Panc1 (cell line): Measurements from ENCODE around the gene ADCK2. TPM values are rescaled to one million over a fixed set of nuclear protein-coding genes. Genes with fewer than 3 reads are reported as not detected.

Experiments used
- ATAC-seq: fragments of 200-7000 bp; cut with Tn5 transposase; 2 replicates; pipeline ENCODE4 v1.9.1; 2020; ENCODE audit warnings: mild to moderate bottlenecking, moderate library complexity
- BruUV-seq: library from RNA; stranded (reverse); fragments of 400-500 nt; replicated peaks from 2 replicates; lab custom pipeline; 2021; lab: Mats Ljungman, UMichigan
- CTCF ChIA-PET: fragments of 300-600 bp; sonication (Branson Sonifier 250); formaldehyde crosslinking; loops from one replicate; lab custom pipeline; 2022; ENCODE audit warnings: antibody characterized with exemption; lab: Charles Lee
- POLR2A ChIA-PET: fragments of 300-600 bp; sonication (Branson Sonifier 250); formaldehyde crosslinking; loops from one replicate; lab custom pipeline; 2022; ENCODE audit warnings: antibody characterized with exemption; lab: Charles Lee
- DNase-seq: peaks from one replicate; pipeline ENCODE4 v3.0.0-alpha.2; 2010; ENCODE audit warnings: low read depth, low spot score
- H3K27ac ChIP-seq: 2 replicates; pipeline ENCODE4 v1.5.1; 2011; ENCODE audit warnings: mild to moderate bottlenecking, low read length, inconsistent platforms
- H3K27me3 ChIP-seq: fragments of 200-500 bp; sonication (Bioruptor generic); 2 replicates; pipeline ENCODE4 v1.6.0; 2014; ENCODE audit warnings: low read length, inconsistent platforms; ENCODE audit not compliant: control insufficient read depth, insufficient read depth
- H3K36me3 ChIP-seq: fragments of 200-500 bp; sonication (Bioruptor generic); 2 replicates; pipeline ENCODE4 v1.5.1; 2014; ENCODE audit warnings: inconsistent platforms, mild to moderate bottlenecking, low read length, moderate library complexity; ENCODE audit not compliant: control insufficient read depth, insufficient read depth
- H3K4me1 ChIP-seq: 2 replicates; pipeline ENCODE4 v1.5.1; 2011; ENCODE audit warnings: inconsistent platforms, mild to moderate bottlenecking, low read length, moderate library complexity; ENCODE audit not compliant: control insufficient read depth, insufficient read depth
- H3K4me3 ChIP-seq, 2 experiments: 2 replicates each; pipeline ENCODE4 v1.5.1; 2011 to 2012; ENCODE audit warnings: low read depth in 2 of 2, low read length in 2 of 2, mild to moderate bottlenecking in 2 of 2, inconsistent platforms in 1 of 2, moderate library complexity in 1 of 2
- H3K9me3 ChIP-seq: fragments of 200-500 bp; sonication (Bioruptor generic); 2 replicates; pipeline ENCODE4 v1.5.1; 2014; ENCODE audit warnings: low read depth, mild to moderate bottlenecking, inconsistent platforms, low read length, moderate library complexity; ENCODE audit not compliant: control insufficient read depth, insufficient read depth
- POLR2AphosphoS5 ChIP-seq: IDR thresholded peaks from 2 replicates; pipeline ENCODE4 v1.6.1; 2012; ENCODE audit warnings: mild to moderate bottlenecking, low read depth, low read length, moderate library complexity
- REST ChIP-seq, 2 experiments: IDR thresholded peaks; 2 replicates each; pipeline ENCODE4 v1.6.1; 2011 to 2012; ENCODE audit warnings: low read depth in 2 of 2, control low read depth in 1 of 2, low read length in 1 of 2, mild to moderate bottlenecking in 1 of 2, moderate library complexity in 1 of 2; ENCODE audit not compliant: insufficient read depth in 1 of 2
- SIN3A ChIP-seq: IDR thresholded peaks from 2 replicates; pipeline ENCODE4 v1.6.1; 2012; ENCODE audit warnings: low read depth, mild to moderate bottlenecking, low read length, moderate library complexity, borderline replicate concordance; ENCODE audit not compliant: insufficient read depth
- TCF7L2 ChIP-seq: IDR thresholded peaks from 2 replicates; pipeline ENCODE4 v1.6.1; 2011; ENCODE audit warnings: mild to moderate bottlenecking, low read depth, low read length, inconsistent platforms
- in situ Hi-C: cut with HindIII; loops from 2 replicates; pipeline ENCODE4 v1.10.0; 2016; ENCODE audit warnings: low sequenced_read_pairs, low pct_unique_long_range_greater_than_20kb
- intact Hi-C: fragments of 100-400 bp; cut with micrococcal nuclease; formaldehyde crosslinking; loops from one replicate; pipeline ENCODE4 v1.10.0; 2022; ENCODE audit not compliant: unreplicated experiment
- total RNA-seq: library from RNA; stranded (reverse); gene quantifications from one replicate; pipeline ENCODE4 v1.2.1, GENCODE V29; 2021; ENCODE audit not compliant: unreplicated experiment
- TF ChIP-seq, protein P1 (sequence below): fragments of 450-650 bp; IDR thresholded peaks from 2 replicates; pipeline ENCODE4 v1.5.1; 2017; ENCODE audit warnings: mild to moderate bottlenecking

ADCK2 gene
- total RNA-seq, 1 experiment from 2014 or later, result 21.6 TPM

GRCh38 chr7:140714331-140715040 lies 41.7 kb downstream of the ADCK2 start:
- Histone ChIP-seq H3K4me1 (no peaks in the 10 kb centered on the region), H3K27ac (no peak overlapping the region), H3K36me3 (no peaks in the 10 kb centered on the region), H3K9me3 (no peaks in the 10 kb centered on the region), H3K4me3 (no peak overlapping the region), H3K27me3 (no peaks in the 10 kb centered on the region)
- ChIA-PET POLR2A (no interaction called here), CTCF (no interaction called here)
- TF ChIP-seq POLR2AphosphoS5 (no peak), SIN3A (no peak)
- TF ChIP-seq, protein P1, sequence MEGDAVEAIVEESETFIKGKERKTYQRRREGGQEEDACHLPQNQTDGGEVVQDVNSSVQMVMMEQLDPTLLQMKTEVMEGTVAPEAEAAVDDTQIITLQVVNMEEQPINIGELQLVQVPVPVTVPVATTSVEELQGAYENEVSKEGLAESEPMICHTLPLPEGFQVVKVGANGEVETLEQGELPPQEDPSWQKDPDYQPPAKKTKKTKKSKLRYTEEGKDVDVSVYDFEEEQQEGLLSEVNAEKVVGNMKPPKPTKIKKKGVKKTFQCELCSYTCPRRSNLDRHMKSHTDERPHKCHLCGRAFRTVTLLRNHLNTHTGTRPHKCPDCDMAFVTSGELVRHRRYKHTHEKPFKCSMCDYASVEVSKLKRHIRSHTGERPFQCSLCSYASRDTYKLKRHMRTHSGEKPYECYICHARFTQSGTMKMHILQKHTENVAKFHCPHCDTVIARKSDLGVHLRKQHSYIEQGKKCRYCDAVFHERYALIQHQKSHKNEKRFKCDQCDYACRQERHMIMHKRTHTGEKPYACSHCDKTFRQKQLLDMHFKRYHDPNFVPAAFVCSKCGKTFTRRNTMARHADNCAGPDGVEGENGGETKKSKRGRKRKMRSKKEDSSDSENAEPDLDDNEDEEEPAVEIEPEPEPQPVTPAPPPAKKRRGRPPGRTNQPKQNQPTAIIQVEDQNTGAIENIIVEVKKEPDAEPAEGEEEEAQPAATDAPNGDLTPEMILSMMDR, result no peak
- intact Hi-C loops (no loop called here), in situ Hi-C loops (no loop called here)
- BruUV-seq, result no TSS peak
- ATAC-seq (no peak), DNase-seq (no peak)

DNA sequence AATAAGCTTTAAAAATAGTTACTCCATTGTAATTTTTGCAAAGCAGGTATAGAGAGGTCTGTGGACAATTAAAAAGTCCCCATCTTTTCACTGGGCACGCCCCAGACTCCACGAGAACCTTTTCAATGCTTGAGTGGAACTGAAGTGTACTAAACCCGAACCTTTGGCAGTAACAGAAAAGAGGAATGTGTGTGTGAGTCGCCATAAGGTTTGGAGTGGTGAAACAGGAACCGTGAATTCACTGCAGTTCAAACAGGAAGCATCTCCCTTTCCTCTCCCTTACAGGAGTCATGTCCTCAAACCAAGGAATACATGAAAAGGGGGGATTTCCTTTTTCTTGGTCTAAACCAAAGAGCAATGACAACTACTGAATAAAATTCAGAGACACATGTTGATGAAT lies 47.0 kb downstream of the ADCK2 start:
- ChIA-PET POLR2A (no interaction called here), CTCF (no interaction called here)
- in situ Hi-C loops, result no loop called here
- no TSS peak for BruUV-seq
- no peaks in the 10 kb centered on the region; the same call in none of the 2 replicates for H3K36me3 ChIP-seq
- H3K27ac ChIP-seq, result no peak overlapping the region
- TF ChIP-seq, protein P1, result no peak
- no peaks in the 10 kb centered on the region for H3K9me3 ChIP-seq
- H3K27me3 ChIP-seq, result no peaks in the 10 kb centered on the region
- no peak for ATAC-seq
- DNase-seq, result no peak
- H3K4me1 ChIP-seq, result no peaks in the 10 kb centered on the region
- intact Hi-C loops, result no loop called here
- no peak overlapping the region for H3K4me3 ChIP-seq

- no peaks in the 10 kb centered on the region for H3K9me3 ChIP-seq
- in situ Hi-C loops, result no loop called here
- H3K27me3 ChIP-seq, result no peaks in the 10 kb centered on the region
- no peak overlapping the region for H3K27ac ChIP-seq
- ChIA-PET POLR2A (no interaction called here), CTCF (no interaction called here)
- TF ChIP-seq SIN3A, result no peak
- no peak for TF ChIP-seq POLR2AphosphoS5
- no peak for TF ChIP-seq REST (IDR thresholded peaks at IDR 0.05; ENCODE audit: insufficient read depth in 1 of 2, low read depth in 2 of 2, low read length in 1 of 2)
- TF ChIP-seq, protein P1, result no peak
- no peak for TF ChIP-seq TCF7L2
- BruUV-seq, result no TSS peak
- no peak for DNase-seq
- peaks cover 2% of the 10 kb centered on the region for H3K36me3 ChIP-seq
- no peaks in the 10 kb centered on the region for H3K4me1 ChIP-seq
- intact Hi-C loops, result no loop called here
- ATAC-seq, result no peak
- no peak overlapping the region for H3K4me3 ChIP-seq
Measured at GRCh38 chr7:140722254-140722653, 49.5 kb downstream of the ADCK2 start.
